MM.1S (cell line): Measurements from ENCODE around the gene CETN1.

Experiments
- DNase-seq: peaks from one replicate; pipeline ENCODE4 v3.0.0-alpha.2; 2015
- H2AFZ ChIP-seq: fragments of 300-600 bp; sonication (generic); 2 replicates; pipeline ENCODE4 v1.6.0; 2016; ENCODE audit warnings: antibody characterized with exemption, low read length
- H3F3A ChIP-seq: fragments of 300-600 bp; sonication (generic); 2 replicates; pipeline ENCODE4 v1.6.1; 2016; ENCODE audit warnings: mild to moderate bottlenecking, antibody characterized with exemption, low read length, moderate library complexity, mixed read lengths; ENCODE audit not compliant: insufficient read depth
- H3K27ac ChIP-seq: fragments of 300-600 bp; sonication (generic); 2 replicates; pipeline ENCODE4 v1.5.1; 2016; ENCODE audit warnings: mild to moderate bottlenecking, low read length
- H3K27me3 ChIP-seq: fragments of 300-600 bp; sonication (generic); replicated peaks from 2 replicates; pipeline ENCODE4 v1.6.0; 2016; ENCODE audit warnings: low read length; ENCODE audit not compliant: insufficient read depth
- H3K36me3 ChIP-seq: fragments of 300-600 bp; sonication (generic); replicated peaks from 2 replicates; pipeline ENCODE4 v1.6.1; 2016; ENCODE audit warnings: mild to moderate bottlenecking, low read length, mixed read lengths; ENCODE audit not compliant: insufficient read depth
- H3K4me1 ChIP-seq: fragments of 300-600 bp; sonication (generic); 2 replicates; pipeline ENCODE4 v1.6.1; 2016; ENCODE audit warnings: low read length, mixed read lengths
- H3K4me2 ChIP-seq: fragments of 300-600 bp; sonication (generic); 2 replicates; pipeline ENCODE4 v1.6.0; 2016; ENCODE audit warnings: low read depth, low read length
- H3K4me3 ChIP-seq: fragments of 300-600 bp; sonication (generic); 2 replicates; pipeline ENCODE4 v1.5.1; 2016; ENCODE audit warnings: low read length, mixed read lengths
- H3K79me2 ChIP-seq: fragments of 300-600 bp; sonication (generic); 2 replicates; pipeline ENCODE4 v1.6.1; 2016; ENCODE audit warnings: mixed run types, low read length, mixed read lengths
- H3K9ac ChIP-seq: fragments of 300-600 bp; sonication (generic); 2 replicates; pipeline ENCODE4 v1.6.1; 2016; ENCODE audit warnings: low read length, mixed read lengths
- H3K9me2 ChIP-seq: fragments of 300-600 bp; sonication (generic); replicated peaks from 2 replicates; pipeline ENCODE4 v1.6.1; 2016; ENCODE audit warnings: mild to moderate bottlenecking, low read length, mixed read lengths; ENCODE audit not compliant: insufficient read depth
- H3K9me3 ChIP-seq: fragments of 300-600 bp; sonication (generic); replicated peaks from 2 replicates; pipeline ENCODE4 v1.6.1; 2016; ENCODE audit warnings: mild to moderate bottlenecking, low read length, mixed read lengths; ENCODE audit not compliant: insufficient read depth
- H4K20me1 ChIP-seq: fragments of 300-600 bp; sonication (generic); 2 replicates; pipeline ENCODE4 v1.6.1; 2016; ENCODE audit warnings: mild to moderate bottlenecking, low read length, moderate library complexity, mixed read lengths; ENCODE audit not compliant: insufficient read depth
- EZH2 ChIP-seq: fragments of 300-600 bp; sonication (generic); optimal IDR thresholded peaks from 2 replicates; pipeline ENCODE3; 2017; ENCODE audit warnings: low read depth, mild to moderate bottlenecking, antibody characterized with exemption, low read length, mixed read lengths
- EZH2phosphoT487 ChIP-seq: fragments of 300-600 bp; sonication (generic); IDR thresholded peaks from 2 replicates; pipeline ENCODE4 v1.6.1; 2018; ENCODE audit warnings: antibody characterized with exemption, low read length
- TF ChIP-seq, protein P1 (sequence below): fragments of 300-600 bp; sonication (generic); IDR thresholded peaks from 2 replicates; pipeline ENCODE4 v1.5.1; 2016; ENCODE audit warnings: antibody characterized with exemption, low read length, mixed read lengths

The CETN1 gene

DNA sequence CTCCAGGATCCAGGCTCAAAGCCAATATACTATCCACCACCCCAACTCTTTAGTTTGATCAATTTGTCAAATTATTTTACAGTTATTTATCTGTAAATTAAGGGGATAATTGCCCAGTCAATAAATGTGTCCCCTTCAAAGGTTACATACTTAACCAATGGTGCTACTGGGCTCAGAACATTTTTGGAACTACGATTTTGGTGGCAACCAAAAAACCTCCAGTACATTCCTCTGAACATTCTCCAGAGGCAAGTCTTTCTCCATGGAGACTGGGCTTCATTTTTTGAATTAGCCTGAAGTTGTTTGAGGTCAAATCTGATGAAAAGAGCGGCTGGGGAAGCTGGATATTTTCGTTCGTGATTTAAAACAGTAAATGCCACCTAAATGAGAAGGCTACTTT lies 14.9 kb downstream of the CETN1 start:
- Histone ChIP-seq H3K27me3 (0 out of 2 replicates have a peak, but pooled peaks cover 10% of the 10 kb centered on the region), H3K27ac (no peak overlapping the region), H2AFZ (no peak overlapping the region), H3K79me2 (no peaks in the 10 kb centered on the region), H3K9ac (no peak overlapping the region), H3K4me3 (no peak overlapping the region), H3K9me3 (no peaks in the 10 kb centered on the region), H3K36me3 (no peaks in the 10 kb centered on the region), H4K20me1 (no peaks in the 10 kb centered on the region), H3K4me2 (no peak overlapping the region), H3K4me1 (peaks cover 6% of the 10 kb centered on the region; the same call in 1 of the 2 replicates), H3F3A (no peaks in the 10 kb centered on the region), H3K9me2 (no peaks in the 10 kb centered on the region)
- DNase-seq, result no peak
- TF ChIP-seq, protein P1, sequence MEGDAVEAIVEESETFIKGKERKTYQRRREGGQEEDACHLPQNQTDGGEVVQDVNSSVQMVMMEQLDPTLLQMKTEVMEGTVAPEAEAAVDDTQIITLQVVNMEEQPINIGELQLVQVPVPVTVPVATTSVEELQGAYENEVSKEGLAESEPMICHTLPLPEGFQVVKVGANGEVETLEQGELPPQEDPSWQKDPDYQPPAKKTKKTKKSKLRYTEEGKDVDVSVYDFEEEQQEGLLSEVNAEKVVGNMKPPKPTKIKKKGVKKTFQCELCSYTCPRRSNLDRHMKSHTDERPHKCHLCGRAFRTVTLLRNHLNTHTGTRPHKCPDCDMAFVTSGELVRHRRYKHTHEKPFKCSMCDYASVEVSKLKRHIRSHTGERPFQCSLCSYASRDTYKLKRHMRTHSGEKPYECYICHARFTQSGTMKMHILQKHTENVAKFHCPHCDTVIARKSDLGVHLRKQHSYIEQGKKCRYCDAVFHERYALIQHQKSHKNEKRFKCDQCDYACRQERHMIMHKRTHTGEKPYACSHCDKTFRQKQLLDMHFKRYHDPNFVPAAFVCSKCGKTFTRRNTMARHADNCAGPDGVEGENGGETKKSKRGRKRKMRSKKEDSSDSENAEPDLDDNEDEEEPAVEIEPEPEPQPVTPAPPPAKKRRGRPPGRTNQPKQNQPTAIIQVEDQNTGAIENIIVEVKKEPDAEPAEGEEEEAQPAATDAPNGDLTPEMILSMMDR, result no peak
- TF ChIP-seq EZH2 (no peak), EZH2phosphoT487 (no peak)

DNA sequence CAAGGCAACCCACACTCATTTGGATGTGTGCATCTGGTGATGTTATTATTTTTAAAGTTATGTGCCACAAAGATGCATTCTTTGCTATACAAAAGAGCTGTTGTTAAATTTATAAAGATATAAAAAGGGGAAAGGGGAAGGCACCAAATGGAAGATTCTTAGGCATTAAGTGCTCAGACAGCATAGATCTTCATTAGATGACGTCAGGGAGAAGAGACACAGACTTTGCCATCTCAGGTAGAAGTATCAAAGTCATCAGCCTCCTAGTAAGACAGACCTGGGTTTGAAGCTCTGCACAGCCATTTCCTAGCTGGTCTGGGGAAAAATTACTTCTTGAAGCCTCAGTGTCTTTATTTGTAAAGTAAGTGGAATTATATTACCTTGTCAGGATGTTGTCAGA lies 15.4 kb downstream of the CETN1 start:
- H2AFZ ChIP-seq, result no peak overlapping the region
- no peak overlapping the region for H3K9ac ChIP-seq
- H4K20me1 ChIP-seq, result no peaks in the 10 kb centered on the region
- H3K4me3 ChIP-seq, result no peak overlapping the region
- no peaks in the 10 kb centered on the region for H3K9me2 ChIP-seq
- no peaks in the 10 kb centered on the region for H3F3A ChIP-seq
- DNase-seq, result no peak
- H3K79me2 ChIP-seq, result no peaks in the 10 kb centered on the region
- TF ChIP-seq, protein P1, result no peak
- TF ChIP-seq EZH2phosphoT487, result no peak
- TF ChIP-seq EZH2, result no peak
- no peaks in the 10 kb centered on the region for H3K9me3 ChIP-seq
- H3K27me3 ChIP-seq, result 0 out of 2 replicates have a peak, but pooled peaks cover 10% of the 10 kb centered on the region
- H3K4me1 ChIP-seq, result peaks cover 6% of the 10 kb centered on the region; the same call in 1 of the 2 replicates
- no peak overlapping the region for H3K27ac ChIP-seq
- H3K4me2 ChIP-seq, result no peak overlapping the region
- no peaks in the 10 kb centered on the region for H3K36me3 ChIP-seq

DNA sequence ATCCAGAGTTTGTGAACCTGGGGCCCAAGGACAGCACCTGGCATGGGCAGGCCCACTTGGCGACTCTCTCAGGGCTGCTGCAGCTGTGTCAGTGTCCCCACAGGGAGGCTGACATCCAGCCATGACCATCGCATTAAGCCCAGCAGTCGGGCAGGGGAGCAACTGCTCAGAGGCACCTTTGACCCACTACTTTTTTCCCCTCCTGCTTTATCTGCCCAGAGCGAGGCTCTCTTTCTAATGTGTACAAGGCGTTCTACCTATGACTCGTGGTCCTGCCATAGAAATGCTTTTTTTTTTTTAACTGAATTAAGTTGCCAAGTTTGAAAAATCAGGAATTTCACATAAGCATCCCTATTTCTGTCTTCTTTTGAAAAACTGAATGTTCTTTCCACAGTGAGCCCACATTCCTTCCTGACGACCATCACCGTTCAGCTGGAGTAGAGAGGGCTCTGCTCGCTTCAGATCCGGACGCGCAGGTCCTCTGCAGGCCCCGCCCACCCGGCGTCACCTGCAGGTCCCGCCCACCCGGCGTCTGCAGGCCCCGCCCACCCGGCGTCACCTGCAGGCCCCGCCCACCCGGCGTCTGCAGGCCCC lies 16.2 kb downstream of the CETN1 start:
- Histone ChIP-seq H3K27ac (no peak overlapping the region), H3K9me3 (no peaks in the 10 kb centered on the region), H3K79me2 (no peaks in the 10 kb centered on the region), H3K4me2 (peak overlapping the region; percentile 90), H3K9ac (no peak overlapping the region), H3K4me3 (peak overlapping the region; percentile 48), H2AFZ (peak overlapping the region; percentile 94), H3K9me2 (no peaks in the 10 kb centered on the region), H3K27me3 (0 out of 2 replicates have a peak, but pooled peaks cover 10% of the 10 kb centered on the region), H3K4me1 (peaks cover 6% of the 10 kb centered on the region; the same call in 1 of the 2 replicates), H3F3A (no peaks in the 10 kb centered on the region), H4K20me1 (no peaks in the 10 kb centered on the region), H3K36me3 (no peaks in the 10 kb centered on the region)
- TF ChIP-seq, protein P1, result no peak
- TF ChIP-seq EZH2phosphoT487 (no peak), EZH2 (no peak)
- peak; percentile 76 for DNase-seq
